Measurements from ENCODE around the gene ZDHHC8. TPM values are rescaled to one million over a fixed set of nuclear protein-coding genes. Genes with fewer than 3 reads are reported as not detected.

Gene ZDHHC8
- polyA plus RNA-seq, 12 donors = 31.6 to 62.1 (median 37.2) TPM; not detected in 1

GRCh38 chr22:20176421-20177085, 44.9 kb downstream of the ZDHHC8 start:
- no peak for DNase-seq

- no peak for DNase-seq
These were observed 45.8 kb downstream of the ZDHHC8 start for GRCh38 chr22:20177217-20177911.

GRCh38 chr22:20178075-20178914, 46.7 kb downstream of the ZDHHC8 start:
- no peak for DNase-seq

GRCh38 chr22:20178915-20179227, 47.3 kb downstream of the ZDHHC8 start:
- DNase-seq = no peak

GRCh38 chr22:20179455-20180244, 48.0 kb downstream of the ZDHHC8 start:
- no peak for DNase-seq

- DNase-seq = no peak
These were observed 48.6 kb downstream of the ZDHHC8 start for GRCh38 chr22:20180245-20180630.

GRCh38 chr22:20180640-20181039, 49.0 kb downstream of the ZDHHC8 start:
- no peak for DNase-seq

GRCh38 chr22:20181194-20181883, 49.7 kb downstream of the ZDHHC8 start:
- no peak for DNase-seq

- no peak for DNase-seq
These were observed 50.3 kb downstream of the ZDHHC8 start for GRCh38 chr22:20181884-20182236.

GRCh38 chr22:20182365-20182764, 50.8 kb downstream of the ZDHHC8 start:
- DNase-seq = no peak

- DNase-seq = no peak
These were observed 51.5 kb downstream of the ZDHHC8 start for GRCh38 chr22:20183101-20183500.

- no peak for DNase-seq
These were observed 52.2 kb downstream of the ZDHHC8 start for GRCh38 chr22:20183823-20184222.

GRCh38 chr22:20184501-20185165, 53.0 kb downstream of the ZDHHC8 start:
- no peak for DNase-seq

- no peak for DNase-seq
These were observed 54.1 kb downstream of the ZDHHC8 start for GRCh38 chr22:20185750-20186149.

- no peak for DNase-seq
These were observed 54.7 kb downstream of the ZDHHC8 start for GRCh38 chr22:20186183-20186870.

GRCh38 chr22:20186871-20187546, 55.4 kb downstream of the ZDHHC8 start:
- no peak for DNase-seq

- DNase-seq = no peak
These were observed 56.4 kb downstream of the ZDHHC8 start for GRCh38 chr22:20187777-20188566.

GRCh38 chr22:20188567-20188877, 56.9 kb downstream of the ZDHHC8 start:
- no peak for DNase-seq

- DNase-seq = no peak
These were observed 59.5 kb downstream of the ZDHHC8 start for GRCh38 chr22:20191000-20191515.

All from muscle of arm (tissue), 12 donors.